HFF-Myc (cell line): ENCODE data around the gene PPM1L.
A peak's percentile ranks its signal among the peaks of the same experiment; 100 is the strongest.

Experiments used
- DNase-seq: peaks from one replicate; pipeline ENCODE4 v3.0.0-alpha.2; 2011; ENCODE audit warnings: low read depth; ENCODE audit errors: extremely low read depth
- H3K4me3 ChIP-seq: replicated peaks from 2 replicates; pipeline ENCODE4 v1.5.1; 2011; ENCODE audit warnings: low read depth, mild to moderate bottlenecking, control low read depth, low read length
- TF ChIP-seq, protein P1 (sequence below): IDR thresholded peaks from 2 replicates; pipeline ENCODE4 v1.5.1; 2012; ENCODE audit warnings: mild to moderate bottlenecking, low read depth, low read length, control low read depth; ENCODE audit errors: missing control alignments

PPM1L gene

GRCh38 chr3:160931474-160931873 lies 175.4 kb downstream of the PPM1L start:
- no peak overlapping the region for H3K4me3 ChIP-seq
- peak; percentile 40 for DNase-seq
- TF ChIP-seq, protein P1, sequence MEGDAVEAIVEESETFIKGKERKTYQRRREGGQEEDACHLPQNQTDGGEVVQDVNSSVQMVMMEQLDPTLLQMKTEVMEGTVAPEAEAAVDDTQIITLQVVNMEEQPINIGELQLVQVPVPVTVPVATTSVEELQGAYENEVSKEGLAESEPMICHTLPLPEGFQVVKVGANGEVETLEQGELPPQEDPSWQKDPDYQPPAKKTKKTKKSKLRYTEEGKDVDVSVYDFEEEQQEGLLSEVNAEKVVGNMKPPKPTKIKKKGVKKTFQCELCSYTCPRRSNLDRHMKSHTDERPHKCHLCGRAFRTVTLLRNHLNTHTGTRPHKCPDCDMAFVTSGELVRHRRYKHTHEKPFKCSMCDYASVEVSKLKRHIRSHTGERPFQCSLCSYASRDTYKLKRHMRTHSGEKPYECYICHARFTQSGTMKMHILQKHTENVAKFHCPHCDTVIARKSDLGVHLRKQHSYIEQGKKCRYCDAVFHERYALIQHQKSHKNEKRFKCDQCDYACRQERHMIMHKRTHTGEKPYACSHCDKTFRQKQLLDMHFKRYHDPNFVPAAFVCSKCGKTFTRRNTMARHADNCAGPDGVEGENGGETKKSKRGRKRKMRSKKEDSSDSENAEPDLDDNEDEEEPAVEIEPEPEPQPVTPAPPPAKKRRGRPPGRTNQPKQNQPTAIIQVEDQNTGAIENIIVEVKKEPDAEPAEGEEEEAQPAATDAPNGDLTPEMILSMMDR, result no peak

GRCh38 chr3:160935413-160936095 lies 179.5 kb downstream of the PPM1L start:
- DNase-seq, result no peak
- no peak overlapping the region for H3K4me3 ChIP-seq
- TF ChIP-seq, protein P1, result no peak

DNA sequence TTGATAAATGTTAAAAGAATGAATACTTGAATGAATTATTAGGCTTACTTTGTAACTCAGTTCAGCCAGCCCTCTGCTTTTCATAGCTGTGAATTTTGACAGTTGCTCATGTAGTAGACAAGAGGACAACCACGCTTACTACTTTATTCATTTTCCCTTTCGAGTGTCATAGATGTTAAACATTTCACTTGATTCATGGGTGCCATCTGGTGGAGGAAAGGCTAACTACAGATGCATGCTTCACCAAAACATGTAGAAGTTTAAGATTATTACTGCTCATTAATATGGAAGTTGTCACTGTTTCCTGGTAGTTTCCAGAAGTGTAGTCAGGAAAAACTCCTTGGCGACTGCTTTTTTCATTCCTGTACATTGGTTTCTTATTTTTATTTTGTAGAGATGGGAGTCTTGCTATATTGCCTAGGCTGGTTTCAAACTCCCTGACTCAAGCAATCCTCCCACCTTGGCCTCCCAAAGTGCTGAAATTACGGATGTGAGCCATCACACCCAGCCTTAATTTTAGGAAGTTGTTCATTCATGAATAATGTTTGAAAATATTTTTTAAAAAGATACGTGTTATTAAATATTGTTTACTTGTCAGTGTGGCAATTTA lies 186.0 kb downstream of the PPM1L start:
- no peak overlapping the region for H3K4me3 ChIP-seq
- DNase-seq, result peak; percentile 70
- TF ChIP-seq, protein P1, result peak; percentile 69

GRCh38 chr3:160943996-160944395 lies 188.0 kb downstream of the PPM1L start:
- TF ChIP-seq, protein P1, result no peak
- DNase-seq, result no peak
- H3K4me3 ChIP-seq, result no peak overlapping the region

DNA sequence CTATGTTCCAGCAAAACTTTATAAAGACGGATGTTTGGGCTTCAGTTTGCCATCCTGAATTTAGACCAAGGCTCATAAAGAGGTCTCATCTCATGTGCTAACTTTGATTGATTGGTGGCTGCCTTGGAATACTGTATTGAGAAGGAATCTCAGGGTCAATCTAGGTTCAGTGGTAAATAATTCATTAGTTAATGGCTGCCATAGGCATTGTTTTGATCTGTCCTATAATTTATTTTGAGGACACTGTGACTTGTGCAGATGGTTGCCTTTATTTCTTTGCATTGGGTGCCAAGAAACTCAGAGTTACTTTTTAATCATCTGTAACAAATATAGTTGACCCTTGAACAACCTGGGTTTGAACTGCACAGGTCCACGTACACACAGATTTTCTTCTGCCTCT lies 189.3 kb downstream of the PPM1L start:
- H3K4me3 ChIP-seq, result no peak overlapping the region
- TF ChIP-seq, protein P1, result no peak
- no peak for DNase-seq

- no peak overlapping the region for H3K4me3 ChIP-seq
- DNase-seq, result no peak
- TF ChIP-seq, protein P1, result no peak
Observed at GRCh38 chr3:160948273-160948672, 192.2 kb downstream of the PPM1L start.

- H3K4me3 ChIP-seq, result no peak overlapping the region
- no peak for DNase-seq
- TF ChIP-seq, protein P1, result no peak
Observed at GRCh38 chr3:160949460-160949859, 193.4 kb downstream of the PPM1L start.
